Liver (tissue), 9 donors: ENCODE results near the gene DGCR8. TPM values are rescaled to one million over a fixed set of nuclear protein-coding genes. Genes with fewer than 3 reads are reported as not detected.

Experiments used
- DNase-seq: peaks from one replicate; pipeline ENCODE4 v3.0.0-alpha.2; 2017; ENCODE audit warnings: low spot score
- H3K27ac ChIP-seq, 2 donors: one replicate each; pipeline ENCODE4 v1.7.0; 2013; ENCODE audit warnings: inconsistent platforms in 2 of 2, low read length in 2 of 2, control low read depth in 1 of 2, low read depth in 1 of 2, mild to moderate bottlenecking in 1 of 2
- H3K27me3 ChIP-seq, 4 donors: one replicate each; pipeline versions ENCODE4 v1.6.1 to v1.7.0; 2013; ENCODE audit warnings: low read length in 3 of 4, inconsistent platforms in 1 of 4, mild to moderate bottlenecking in 1 of 4, moderate library complexity in 1 of 4; ENCODE audit not compliant: control insufficient read depth in 4 of 4, insufficient read depth in 4 of 4
- H3K36me3 ChIP-seq, 4 donors: one replicate each; pipeline versions ENCODE4 v1.6.1 to v1.7.0; 2013; ENCODE audit warnings: low read length in 3 of 4, mild to moderate bottlenecking in 3 of 4, low read depth in 1 of 4, moderate library complexity in 1 of 4; ENCODE audit not compliant: control insufficient read depth in 4 of 4, insufficient read depth in 3 of 4
- H3K4me1 ChIP-seq, 4 donors: one replicate each; pipeline versions ENCODE4 v1.6.1 to v1.7.0; 2013; ENCODE audit warnings: low read length in 3 of 4, mild to moderate bottlenecking in 3 of 4, moderate library complexity in 1 of 4; ENCODE audit not compliant: control insufficient read depth in 4 of 4, insufficient read depth in 4 of 4
- H3K4me3 ChIP-seq, 3 donors: one replicate each; pipeline versions ENCODE4 v1.6.1 to v1.7.0; 2013; ENCODE audit warnings: low read length in 3 of 3, control low read depth in 1 of 3, low read depth in 1 of 3, mild to moderate bottlenecking in 1 of 3
- H3K9ac ChIP-seq, 2 donors: one replicate each; pipeline ENCODE4 v1.7.0; 2013; ENCODE audit warnings: low read length in 2 of 2, mild to moderate bottlenecking in 2 of 2, moderate library complexity in 2 of 2, control low read depth in 1 of 2, low read depth in 1 of 2
- H3K9me3 ChIP-seq, 4 donors: one replicate each; pipeline versions ENCODE4 v1.6.1 to v1.7.0; 2013; ENCODE audit warnings: low read length in 3 of 4; ENCODE audit not compliant: control insufficient read depth in 4 of 4
- EGR1 ChIP-seq, 2 donors: IDR thresholded peaks; 2 replicates each; pipeline ENCODE4 v1.6.1; 2016 to 2018; ENCODE audit warnings: antibody characterized with exemption in 2 of 2, low read depth in 2 of 2
- FOXA1 ChIP-seq: IDR thresholded peaks from 2 replicates; pipeline ENCODE4 v1.6.1; 2016; ENCODE audit warnings: antibody characterized with exemption
- FOXA2 ChIP-seq: IDR thresholded peaks from 2 replicates; pipeline ENCODE4 v1.6.1; 2016; ENCODE audit warnings: antibody characterized with exemption
- GABPA ChIP-seq, 2 donors: IDR thresholded peaks in 1 of 2; conservative IDR thresholded peaks in 1 of 2; 2 replicates each; pipeline ENCODE4 v1.6.1; 2016; ENCODE audit warnings: antibody characterized with exemption in 2 of 2, mild to moderate bottlenecking in 1 of 2, moderate library complexity in 1 of 2
- HNF4A ChIP-seq, 2 donors: conservative IDR thresholded peaks; 2 replicates each; pipeline ENCODE4 v1.6.1; 2016; ENCODE audit warnings: antibody characterized with exemption in 2 of 2, mild to moderate bottlenecking in 2 of 2
- HNF4G ChIP-seq: IDR thresholded peaks from 2 replicates; pipeline ENCODE4 v1.6.1; 2016; ENCODE audit warnings: antibody characterized with exemption
- JUND ChIP-seq, 2 donors: IDR thresholded peaks; 2 replicates each; pipeline ENCODE4 v1.6.1; 2016; ENCODE audit warnings: antibody characterized with exemption in 2 of 2
- RAD21 ChIP-seq, 2 donors: IDR thresholded peaks; 2 replicates each; pipeline ENCODE4 v1.6.1; 2016; ENCODE audit warnings: antibody characterized with exemption in 2 of 2, mild to moderate bottlenecking in 2 of 2
- WGBS: extraction: QIAGEN DNeasy Blood & Tissue Kit; methylation state at CpG from one replicate; pipeline ENCODE4 v1.1.7; 2013; 5-methylcytosine and 5-hydroxymethylcytosine counted together
- polyA plus RNA-seq, 2 donors: library from polyadenylated mRNA; stranded (reverse) in 1 of 2; unstranded in 1 of 2; fragments of 200-250 nt in 1 of 2; fragments of >200 nt in 1 of 2; fragmentation: Nextera tagmentation in 1 of 2; extraction: Ambion mirVana in 1 of 2; gene quantifications; one replicate each; pipeline versions ENCODE4 v1.2.1 to v1.2.3, GENCODE V29; 2013 to 2015
- total RNA-seq, 2 donors: library from RNA; depleted of rRNA; stranded (reverse); fragments of >200 nt; gene quantifications; one replicate each; pipeline ENCODE4 v1.2.3, GENCODE V29; 2014
- TF ChIP-seq, protein P1 (sequence below): IDR thresholded peaks from 2 replicates; pipeline ENCODE4 v1.6.1; 2016; ENCODE audit warnings: antibody characterized with exemption
- TF ChIP-seq, protein P2 (sequence below): IDR thresholded peaks from 2 replicates; pipeline ENCODE4 v1.6.1; 2016; ENCODE audit warnings: antibody characterized with exemption
- TF ChIP-seq, protein P3 (sequence below): IDR thresholded peaks from 2 replicates; pipeline ENCODE4 v1.6.1; 2016; ENCODE audit warnings: antibody characterized with exemption
- TF ChIP-seq, protein P4 (sequence below): fragments of 150-350 bp; IDR thresholded peaks from 2 replicates; pipeline ENCODE4 v1.5.1; 2017; ENCODE audit warnings: improper control_type of control experiment, low read depth, low read length; ENCODE audit not compliant: missing input control
- TF ChIP-seq, protein P5 (sequence below): IDR thresholded peaks from 2 replicates; pipeline ENCODE4 v1.6.1; 2016; ENCODE audit warnings: antibody characterized with exemption, mild to moderate bottlenecking
- donor health status: healthy.
- donor health status: healthy.
- donor health status: healthy.
- donor health status: healthy.
- donor health status: healthy.

DGCR8 gene
- total and polyA plus RNA-seq, 4 donors: 7.9 to 27.1 (median 15.8) TPM

DNA sequence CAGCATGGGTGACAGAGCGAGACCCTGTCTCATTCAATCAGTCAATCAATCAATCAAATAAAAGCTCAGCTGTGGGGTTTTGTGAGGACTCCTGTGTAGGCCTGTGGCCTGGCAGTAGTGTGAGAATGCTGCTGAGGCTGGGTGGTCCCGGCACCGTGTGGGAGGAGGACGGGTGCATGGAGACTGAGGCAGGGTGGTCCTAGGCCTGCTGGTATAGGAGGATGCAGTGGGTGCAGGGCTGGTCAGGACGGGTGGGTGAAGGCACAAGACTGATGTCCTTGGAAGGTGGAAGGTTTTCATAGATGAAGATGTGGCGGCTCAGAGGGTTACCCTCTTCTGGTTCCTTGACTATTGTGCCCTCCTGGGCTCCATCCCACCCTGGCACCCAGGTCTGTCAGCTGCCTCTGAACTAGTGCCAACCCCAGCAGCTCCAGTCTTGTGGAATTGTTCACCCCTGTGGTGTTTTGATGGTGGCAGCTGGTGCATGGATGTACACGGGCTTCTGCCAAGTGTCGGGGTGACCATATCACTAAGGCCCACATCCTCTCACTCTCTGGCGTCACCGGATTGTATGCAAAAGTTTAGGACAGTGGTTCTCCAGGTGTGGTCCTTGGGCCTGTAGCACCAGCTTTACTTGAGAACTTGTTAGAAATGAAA, 35.4 kb upstream of the DGCR8 start:
- H3K4me1 ChIP-seq: peaks cover 0 to 4% (median 2%) of the 10 kb centered on the region in 4 donors
- H3K9ac ChIP-seq: no peak overlapping the region
- peaks cover 6 to 36% (median 14%) of the 10 kb centered on the region in 4 donors for H3K36me3 ChIP-seq
- DNase-seq: no peak
- H3K4me3 ChIP-seq: no peak overlapping the region
- 91% methylated on average over 10 of the region's 10 CpGs for WGBS
- H3K27me3 ChIP-seq: no peaks in the 10 kb centered on the region
- H3K27ac ChIP-seq: no peak overlapping the region
- no peaks in the 10 kb centered on the region for H3K9me3 ChIP-seq
- TF ChIP-seq HNF4A (conservative IDR thresholded peaks at IDR 0.05) (no peak), JUND (IDR thresholded peaks at IDR 0.05) (no peak), GABPA (IDR thresholded peaks at IDR 0.05 in 1 of 2, conservative IDR thresholded peaks at IDR 0.05 in 1 of 2) (no peak), HNF4G (no peak), FOXA2 (no peak), EGR1 (IDR thresholded peaks at IDR 0.05; ENCODE audit: low read depth in 2 of 2) (no peak), RAD21 (IDR thresholded peaks at IDR 0.05) (no peak)
- TF ChIP-seq, protein P1, sequence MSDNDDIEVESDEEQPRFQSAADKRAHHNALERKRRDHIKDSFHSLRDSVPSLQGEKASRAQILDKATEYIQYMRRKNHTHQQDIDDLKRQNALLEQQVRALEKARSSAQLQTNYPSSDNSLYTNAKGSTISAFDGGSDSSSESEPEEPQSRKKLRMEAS: no peak
- TF ChIP-seq, protein P2, sequence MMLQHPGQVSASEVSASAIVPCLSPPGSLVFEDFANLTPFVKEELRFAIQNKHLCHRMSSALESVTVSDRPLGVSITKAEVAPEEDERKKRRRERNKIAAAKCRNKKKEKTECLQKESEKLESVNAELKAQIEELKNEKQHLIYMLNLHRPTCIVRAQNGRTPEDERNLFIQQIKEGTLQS: no peak
- TF ChIP-seq, protein P3, sequence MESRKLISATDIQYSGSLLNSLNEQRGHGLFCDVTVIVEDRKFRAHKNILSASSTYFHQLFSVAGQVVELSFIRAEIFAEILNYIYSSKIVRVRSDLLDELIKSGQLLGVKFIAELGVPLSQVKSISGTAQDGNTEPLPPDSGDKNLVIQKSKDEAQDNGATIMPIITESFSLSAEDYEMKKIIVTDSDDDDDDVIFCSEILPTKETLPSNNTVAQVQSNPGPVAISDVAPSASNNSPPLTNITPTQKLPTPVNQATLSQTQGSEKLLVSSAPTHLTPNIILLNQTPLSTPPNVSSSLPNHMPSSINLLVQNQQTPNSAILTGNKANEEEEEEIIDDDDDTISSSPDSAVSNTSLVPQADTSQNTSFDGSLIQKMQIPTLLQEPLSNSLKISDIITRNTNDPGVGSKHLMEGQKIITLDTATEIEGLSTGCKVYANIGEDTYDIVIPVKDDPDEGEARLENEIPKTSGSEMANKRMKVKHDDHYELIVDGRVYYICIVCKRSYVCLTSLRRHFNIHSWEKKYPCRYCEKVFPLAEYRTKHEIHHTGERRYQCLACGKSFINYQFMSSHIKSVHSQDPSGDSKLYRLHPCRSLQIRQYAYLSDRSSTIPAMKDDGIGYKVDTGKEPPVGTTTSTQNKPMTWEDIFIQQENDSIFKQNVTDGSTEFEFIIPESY: no peak
- TF ChIP-seq, protein P4, sequence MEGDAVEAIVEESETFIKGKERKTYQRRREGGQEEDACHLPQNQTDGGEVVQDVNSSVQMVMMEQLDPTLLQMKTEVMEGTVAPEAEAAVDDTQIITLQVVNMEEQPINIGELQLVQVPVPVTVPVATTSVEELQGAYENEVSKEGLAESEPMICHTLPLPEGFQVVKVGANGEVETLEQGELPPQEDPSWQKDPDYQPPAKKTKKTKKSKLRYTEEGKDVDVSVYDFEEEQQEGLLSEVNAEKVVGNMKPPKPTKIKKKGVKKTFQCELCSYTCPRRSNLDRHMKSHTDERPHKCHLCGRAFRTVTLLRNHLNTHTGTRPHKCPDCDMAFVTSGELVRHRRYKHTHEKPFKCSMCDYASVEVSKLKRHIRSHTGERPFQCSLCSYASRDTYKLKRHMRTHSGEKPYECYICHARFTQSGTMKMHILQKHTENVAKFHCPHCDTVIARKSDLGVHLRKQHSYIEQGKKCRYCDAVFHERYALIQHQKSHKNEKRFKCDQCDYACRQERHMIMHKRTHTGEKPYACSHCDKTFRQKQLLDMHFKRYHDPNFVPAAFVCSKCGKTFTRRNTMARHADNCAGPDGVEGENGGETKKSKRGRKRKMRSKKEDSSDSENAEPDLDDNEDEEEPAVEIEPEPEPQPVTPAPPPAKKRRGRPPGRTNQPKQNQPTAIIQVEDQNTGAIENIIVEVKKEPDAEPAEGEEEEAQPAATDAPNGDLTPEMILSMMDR: no peak

DNA sequence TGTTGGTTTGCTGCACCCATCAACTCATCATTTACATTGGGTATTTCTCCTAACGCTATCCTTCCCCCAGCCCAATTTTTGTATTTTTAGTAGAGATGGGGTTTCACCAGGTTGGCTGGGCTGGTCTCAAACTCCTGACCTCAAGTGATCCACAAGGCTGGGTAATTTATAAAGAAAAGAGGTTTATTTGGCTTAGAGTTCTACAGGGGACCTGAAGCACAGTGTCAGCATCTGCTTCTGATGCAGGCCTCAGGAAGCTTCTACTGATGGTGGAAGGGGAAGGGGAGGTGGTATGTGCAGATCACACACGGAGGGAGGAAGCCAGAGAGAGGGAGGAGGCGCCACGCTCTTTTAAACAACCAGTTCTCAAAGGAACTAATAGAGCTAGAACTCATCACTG, 33.3 kb upstream of the DGCR8 start:
- no peaks in the 10 kb centered on the region for H3K27me3 ChIP-seq
- no peak overlapping the region for H3K4me3 ChIP-seq
- 96% methylated on average over 4 of the region's 4 CpGs for WGBS
- no peak overlapping the region for H3K27ac ChIP-seq
- peaks cover 6 to 27% (median 15%) of the 10 kb centered on the region in 4 donors for H3K36me3 ChIP-seq
- no peaks in the 10 kb centered on the region for H3K9me3 ChIP-seq
- DNase-seq: no peak
- no peak overlapping the region for H3K9ac ChIP-seq
- peaks cover 0 to 4% (median 2%) of the 10 kb centered on the region in 4 donors for H3K4me1 ChIP-seq
- TF ChIP-seq, protein P5, sequence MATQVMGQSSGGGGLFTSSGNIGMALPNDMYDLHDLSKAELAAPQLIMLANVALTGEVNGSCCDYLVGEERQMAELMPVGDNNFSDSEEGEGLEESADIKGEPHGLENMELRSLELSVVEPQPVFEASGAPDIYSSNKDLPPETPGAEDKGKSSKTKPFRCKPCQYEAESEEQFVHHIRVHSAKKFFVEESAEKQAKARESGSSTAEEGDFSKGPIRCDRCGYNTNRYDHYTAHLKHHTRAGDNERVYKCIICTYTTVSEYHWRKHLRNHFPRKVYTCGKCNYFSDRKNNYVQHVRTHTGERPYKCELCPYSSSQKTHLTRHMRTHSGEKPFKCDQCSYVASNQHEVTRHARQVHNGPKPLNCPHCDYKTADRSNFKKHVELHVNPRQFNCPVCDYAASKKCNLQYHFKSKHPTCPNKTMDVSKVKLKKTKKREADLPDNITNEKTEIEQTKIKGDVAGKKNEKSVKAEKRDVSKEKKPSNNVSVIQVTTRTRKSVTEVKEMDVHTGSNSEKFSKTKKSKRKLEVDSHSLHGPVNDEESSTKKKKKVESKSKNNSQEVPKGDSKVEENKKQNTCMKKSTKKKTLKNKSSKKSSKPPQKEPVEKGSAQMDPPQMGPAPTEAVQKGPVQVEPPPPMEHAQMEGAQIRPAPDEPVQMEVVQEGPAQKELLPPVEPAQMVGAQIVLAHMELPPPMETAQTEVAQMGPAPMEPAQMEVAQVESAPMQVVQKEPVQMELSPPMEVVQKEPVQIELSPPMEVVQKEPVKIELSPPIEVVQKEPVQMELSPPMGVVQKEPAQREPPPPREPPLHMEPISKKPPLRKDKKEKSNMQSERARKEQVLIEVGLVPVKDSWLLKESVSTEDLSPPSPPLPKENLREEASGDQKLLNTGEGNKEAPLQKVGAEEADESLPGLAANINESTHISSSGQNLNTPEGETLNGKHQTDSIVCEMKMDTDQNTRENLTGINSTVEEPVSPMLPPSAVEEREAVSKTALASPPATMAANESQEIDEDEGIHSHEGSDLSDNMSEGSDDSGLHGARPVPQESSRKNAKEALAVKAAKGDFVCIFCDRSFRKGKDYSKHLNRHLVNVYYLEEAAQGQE: no peak
- TF ChIP-seq HNF4G: no peak
- no peak for TF ChIP-seq RAD21 (IDR thresholded peaks at IDR 0.05)
- TF ChIP-seq, protein P1: no peak
- TF ChIP-seq FOXA1: no peak
- TF ChIP-seq, protein P4: no peak
- TF ChIP-seq FOXA2: no peak
